ENCODE measurements around the gene CNNM4. TPM values are rescaled to one million over a fixed set of nuclear protein-coding genes. Genes with fewer than 3 reads are reported as not detected.
A peak's percentile ranks its signal among the peaks of the same experiment; 100 is the strongest.

Gene CNNM4
- total RNA-seq, 1 donor from 2014 or later = 6.3 TPM

- no peak overlapping the region for H3K27ac ChIP-seq (ENCODE audit: low read depth, low read length)
- peaks cover 24 to 35% (median 34%) of the 10 kb centered on the region in 3 donors for H3K36me3 ChIP-seq (ENCODE audit: control insufficient read depth in 3 of 3, insufficient read depth in 3 of 3, low read length in 3 of 3)
- H3K9ac ChIP-seq (ENCODE audit: low read depth in 1 of 3, low read length in 3 of 3) = no peak overlapping the region
- H3K9me3 ChIP-seq (ENCODE audit: control insufficient read depth in 3 of 3, low read length in 3 of 3) = no peaks in the 10 kb centered on the region
- no peak overlapping the region for H3K4me3 ChIP-seq (ENCODE audit: low read length in 3 of 3)
- H3K4me1 ChIP-seq (ENCODE audit: control insufficient read depth in 3 of 3, insufficient read depth in 3 of 3, low read length in 3 of 3) = peaks cover 8 to 21% (median 19%) of the 10 kb centered on the region in 3 donors
- no peaks in the 10 kb centered on the region for H3K27me3 ChIP-seq (ENCODE audit: control insufficient read depth in 3 of 3, insufficient read depth in 3 of 3, low read length in 3 of 3)
These were observed 47.6 kb downstream of the CNNM4 start for GRCh38 chr2:96808176-96808837.

GRCh38 chr2:96809216-96809882 is 48.6 kb downstream of the CNNM4 start:
- no peaks in the 10 kb centered on the region for H3K9me3 ChIP-seq (ENCODE audit: control insufficient read depth in 3 of 3, low read length in 3 of 3)
- H3K9ac ChIP-seq (ENCODE audit: low read depth in 1 of 3, low read length in 3 of 3) = peak overlapping the region in 1 of 3 donors; percentile 16
- peaks cover 24 to 35% (median 34%) of the 10 kb centered on the region in 3 donors for H3K36me3 ChIP-seq (ENCODE audit: control insufficient read depth in 3 of 3, insufficient read depth in 3 of 3, low read length in 3 of 3)
- no peaks in the 10 kb centered on the region for H3K27me3 ChIP-seq (ENCODE audit: control insufficient read depth in 3 of 3, insufficient read depth in 3 of 3, low read length in 3 of 3)
- no peak overlapping the region for H3K27ac ChIP-seq (ENCODE audit: low read depth, low read length)
- H3K4me3 ChIP-seq (ENCODE audit: low read length in 3 of 3) = no peak overlapping the region
- H3K4me1 ChIP-seq (ENCODE audit: control insufficient read depth in 3 of 3, insufficient read depth in 3 of 3, low read length in 3 of 3) = peaks cover 8 to 21% (median 19%) of the 10 kb centered on the region in 3 donors

- Histone ChIP-seq H3K9ac (ENCODE audit: low read depth in 1 of 3, low read length in 3 of 3) (peak overlapping the region in 1 of 3 donors; percentile 45), H3K9me3 (ENCODE audit: control insufficient read depth in 3 of 3, low read length in 3 of 3) (no peaks in the 10 kb centered on the region), H3K27me3 (ENCODE audit: control insufficient read depth in 3 of 3, insufficient read depth in 3 of 3, low read length in 3 of 3) (no peaks in the 10 kb centered on the region), H3K27ac (ENCODE audit: low read depth, low read length) (no peak overlapping the region), H3K4me3 (ENCODE audit: low read length in 3 of 3) (no peak overlapping the region), H3K36me3 (ENCODE audit: control insufficient read depth in 3 of 3, insufficient read depth in 3 of 3, low read length in 3 of 3) (peaks cover 24 to 35% (median 34%) of the 10 kb centered on the region in 3 donors), H3K4me1 (ENCODE audit: control insufficient read depth in 3 of 3, insufficient read depth in 3 of 3, low read length in 3 of 3) (peaks cover 10 to 23% (median 23%) of the 10 kb centered on the region in 3 donors)
These were observed 49.5 kb downstream of the CNNM4 start for GRCh38 chr2:96809951-96810782.

- H3K4me3 ChIP-seq (ENCODE audit: low read length in 3 of 3) = no peak overlapping the region
- H3K27ac ChIP-seq (ENCODE audit: low read depth, low read length) = no peak overlapping the region
- H3K4me1 ChIP-seq (ENCODE audit: control insufficient read depth in 3 of 3, insufficient read depth in 3 of 3, low read length in 3 of 3) = peaks cover 15 to 28% (median 27%) of the 10 kb centered on the region in 3 donors
- H3K9ac ChIP-seq (ENCODE audit: low read depth in 1 of 3, low read length in 3 of 3) = peak overlapping the region in 1 of 3 donors; percentile 45
- no peaks in the 10 kb centered on the region for H3K9me3 ChIP-seq (ENCODE audit: control insufficient read depth in 3 of 3, low read length in 3 of 3)
- peaks cover 24 to 35% (median 34%) of the 10 kb centered on the region in 3 donors for H3K36me3 ChIP-seq (ENCODE audit: control insufficient read depth in 3 of 3, insufficient read depth in 3 of 3, low read length in 3 of 3)
- H3K27me3 ChIP-seq (ENCODE audit: control insufficient read depth in 3 of 3, insufficient read depth in 3 of 3, low read length in 3 of 3) = no peaks in the 10 kb centered on the region
These were observed 50.1 kb downstream of the CNNM4 start for GRCh38 chr2:96810783-96811192.

- H3K9me3 ChIP-seq (ENCODE audit: control insufficient read depth in 3 of 3, low read length in 3 of 3) = no peaks in the 10 kb centered on the region
- H3K9ac ChIP-seq (ENCODE audit: low read depth in 1 of 3, low read length in 3 of 3) = peak overlapping the region in 1 of 3 donors; percentile 50
- H3K27ac ChIP-seq (ENCODE audit: low read depth, low read length) = peak overlapping the region; percentile 59
- H3K4me1 ChIP-seq (ENCODE audit: control insufficient read depth in 3 of 3, insufficient read depth in 3 of 3, low read length in 3 of 3) = peaks cover 15 to 28% (median 27%) of the 10 kb centered on the region in 3 donors
- peaks cover 24 to 34% (median 32%) of the 10 kb centered on the region in 3 donors for H3K36me3 ChIP-seq (ENCODE audit: control insufficient read depth in 3 of 3, insufficient read depth in 3 of 3, low read length in 3 of 3)
- no peak overlapping the region for H3K4me3 ChIP-seq (ENCODE audit: low read length in 3 of 3)
- H3K27me3 ChIP-seq (ENCODE audit: control insufficient read depth in 3 of 3, insufficient read depth in 3 of 3, low read length in 3 of 3) = no peaks in the 10 kb centered on the region
These were observed 51.2 kb downstream of the CNNM4 start for GRCh38 chr2:96811917-96812316.

- peaks cover 30 to 44% (median 42%) of the 10 kb centered on the region in 3 donors for H3K4me1 ChIP-seq (ENCODE audit: control insufficient read depth in 3 of 3, insufficient read depth in 3 of 3, low read length in 3 of 3)
- no peak overlapping the region for H3K27ac ChIP-seq (ENCODE audit: low read depth, low read length)
These were observed 53.0 kb downstream of the CNNM4 start for GRCh38 chr2:96813656-96814055.

GRCh38 chr2:96815326-96816126 is 54.8 kb downstream of the CNNM4 start:
- Histone ChIP-seq H3K4me3 (ENCODE audit: low read length in 3 of 3) (peak overlapping the region; percentile 83 to 87 (median 84)), H3K36me3 (ENCODE audit: control insufficient read depth in 3 of 3, insufficient read depth in 3 of 3, low read length in 3 of 3) (peaks cover 15 to 22% (median 18%) of the 10 kb centered on the region in 3 donors), H3K9ac (ENCODE audit: low read depth in 1 of 3, low read length in 3 of 3) (peak overlapping the region; percentile 80 to 90 (median 90)), H3K27me3 (ENCODE audit: control insufficient read depth in 3 of 3, insufficient read depth in 3 of 3, low read length in 3 of 3) (no peaks in the 10 kb centered on the region), H3K9me3 (ENCODE audit: control insufficient read depth in 3 of 3, low read length in 3 of 3) (no peaks in the 10 kb centered on the region), H3K4me1 (ENCODE audit: control insufficient read depth in 3 of 3, insufficient read depth in 3 of 3, low read length in 3 of 3) (peaks cover 48 to 62% (median 60%) of the 10 kb centered on the region in 3 donors), H3K27ac (ENCODE audit: low read depth, low read length) (peak overlapping the region; percentile 86)

More at GRCh38 chr2:96813656-96814055, 53.0 kb downstream of the CNNM4 start:
- Histone ChIP-seq H3K27me3 (ENCODE audit: control insufficient read depth in 3 of 3, insufficient read depth in 3 of 3, low read length in 3 of 3) (no peaks in the 10 kb centered on the region), H3K36me3 (ENCODE audit: control insufficient read depth in 3 of 3, insufficient read depth in 3 of 3, low read length in 3 of 3) (peaks cover 26 to 33% (median 31%) of the 10 kb centered on the region in 3 donors), H3K4me3 (ENCODE audit: low read length in 3 of 3) (no peak overlapping the region), H3K9me3 (ENCODE audit: control insufficient read depth in 3 of 3, low read length in 3 of 3) (no peaks in the 10 kb centered on the region), H3K9ac (ENCODE audit: low read depth in 1 of 3, low read length in 3 of 3) (no peak overlapping the region)

GRCh38 chr2:96816127-96816835 is 55.6 kb downstream of the CNNM4 start, which contains the start of gene CNNM3:
Gene CNNM3, plus strand, starts transcription at chr2:96816268. Its CDS starts 10 bp downstream, at chr2:96816278.
- peaks cover 10 to 16% (median 11%) of the 10 kb centered on the region in 3 donors for H3K36me3 ChIP-seq (ENCODE audit: control insufficient read depth in 3 of 3, insufficient read depth in 3 of 3, low read length in 3 of 3)
- H3K4me1 ChIP-seq (ENCODE audit: control insufficient read depth in 3 of 3, insufficient read depth in 3 of 3, low read length in 3 of 3) = peaks cover 55 to 64% (median 60%) of the 10 kb centered on the region in 3 donors

More at GRCh38 chr2:96816127-96816835, 55.6 kb downstream of the CNNM4 start, which contains the start of gene CNNM3:
- Histone ChIP-seq H3K27me3 (ENCODE audit: control insufficient read depth in 3 of 3, insufficient read depth in 3 of 3, low read length in 3 of 3) (no peaks in the 10 kb centered on the region), H3K27ac (ENCODE audit: low read depth, low read length) (peak within 1 kb of the TSS; percentile 86), H3K4me3 (ENCODE audit: low read length in 3 of 3) (peak within 1 kb of the TSS; percentile 83 to 88 (median 87)), H3K9ac (ENCODE audit: low read depth in 1 of 3, low read length in 3 of 3) (peak within 1 kb of the TSS; percentile 80 to 90 (median 90)), H3K9me3 (ENCODE audit: control insufficient read depth in 3 of 3, low read length in 3 of 3) (no peaks in the 10 kb centered on the region)

Measured in skeletal muscle tissue (tissue), 4 donors.